ENCODE results near the gene RAD51D.

DNA sequence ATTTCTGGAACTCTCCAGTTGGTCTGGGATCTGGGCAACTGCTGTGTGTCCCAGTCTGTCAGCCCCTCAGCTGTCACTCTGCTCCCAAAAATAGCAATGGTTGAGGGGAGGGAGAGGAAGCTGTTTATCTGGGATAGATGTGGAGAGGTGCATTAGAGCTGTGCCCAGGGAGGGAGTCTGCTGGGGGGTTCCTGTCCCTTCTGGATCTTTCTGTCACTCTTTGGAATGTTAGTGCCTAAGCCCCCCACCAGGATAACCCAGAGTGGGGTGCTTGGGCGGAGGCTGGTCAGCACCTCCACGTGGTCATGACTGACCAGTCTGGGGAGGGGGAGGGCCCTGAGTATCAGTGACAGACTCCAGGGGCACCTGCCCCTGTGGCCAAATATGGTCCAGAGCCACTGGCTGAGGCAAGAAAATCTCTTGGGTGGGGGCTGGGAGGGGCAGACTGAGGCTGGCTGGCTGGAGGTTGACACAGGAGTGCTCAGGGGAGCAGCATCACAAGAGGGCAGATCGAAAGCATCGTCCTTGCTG is 27.8 kb upstream of the RAD51D start, which contains the start of gene UNC45B:
- TF ChIP-seq, protein P1, sequence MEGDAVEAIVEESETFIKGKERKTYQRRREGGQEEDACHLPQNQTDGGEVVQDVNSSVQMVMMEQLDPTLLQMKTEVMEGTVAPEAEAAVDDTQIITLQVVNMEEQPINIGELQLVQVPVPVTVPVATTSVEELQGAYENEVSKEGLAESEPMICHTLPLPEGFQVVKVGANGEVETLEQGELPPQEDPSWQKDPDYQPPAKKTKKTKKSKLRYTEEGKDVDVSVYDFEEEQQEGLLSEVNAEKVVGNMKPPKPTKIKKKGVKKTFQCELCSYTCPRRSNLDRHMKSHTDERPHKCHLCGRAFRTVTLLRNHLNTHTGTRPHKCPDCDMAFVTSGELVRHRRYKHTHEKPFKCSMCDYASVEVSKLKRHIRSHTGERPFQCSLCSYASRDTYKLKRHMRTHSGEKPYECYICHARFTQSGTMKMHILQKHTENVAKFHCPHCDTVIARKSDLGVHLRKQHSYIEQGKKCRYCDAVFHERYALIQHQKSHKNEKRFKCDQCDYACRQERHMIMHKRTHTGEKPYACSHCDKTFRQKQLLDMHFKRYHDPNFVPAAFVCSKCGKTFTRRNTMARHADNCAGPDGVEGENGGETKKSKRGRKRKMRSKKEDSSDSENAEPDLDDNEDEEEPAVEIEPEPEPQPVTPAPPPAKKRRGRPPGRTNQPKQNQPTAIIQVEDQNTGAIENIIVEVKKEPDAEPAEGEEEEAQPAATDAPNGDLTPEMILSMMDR (IDR thresholded peaks at IDR 0.05): no peak
- no peak for TF ChIP-seq POLR2A (IDR thresholded peaks at IDR 0.05)
